Heart right ventricle (tissue), 16 donors: Measurements from ENCODE around the gene FYB1. TPM values are rescaled to one million over a fixed set of nuclear protein-coding genes. Genes with fewer than 3 reads are reported as not detected.

Source experiments
- ATAC-seq, 8 donors: fragments of 200-7000 bp; cut with Tn5 transposase; one replicate each; pipeline ENCODE4 v1.9.1; 2020; ENCODE audit warnings: mild to moderate bottlenecking in 8 of 8, moderate library complexity in 8 of 8, moderate number of reproducible peaks in 1 of 8
- DNase-seq, 2 donors: peaks; one replicate each; pipeline ENCODE4 v3.0.0-alpha.2; 2020
- H3K27ac ChIP-seq, 10 donors: fragments of 200-600 bp; sonication (generic) in 2 of 10; one replicate each; pipeline versions ENCODE4 v1.5.0 to v1.8.0; 2020 to 2022; ENCODE audit warnings: mild to moderate bottlenecking in 3 of 10
- H3K27me3 ChIP-seq, 7 donors: fragments of 200-600 bp; one replicate each; pipeline ENCODE4 v1.8.0; 2021 to 2022; ENCODE audit warnings: mild to moderate bottlenecking in 2 of 7
- H3K36me3 ChIP-seq, 9 donors: fragments of 200-600 bp; sonication (generic) in 1 of 9; one replicate each; pipeline versions ENCODE4 v1.5.0 to v1.8.0; 2020 to 2022; ENCODE audit warnings: mild to moderate bottlenecking in 2 of 9
- H3K4me1 ChIP-seq, 9 donors: fragments of 200-600 bp; sonication (generic) in 1 of 9; one replicate each; pipeline versions ENCODE4 v1.5.0 to v1.8.0; 2020 to 2022; ENCODE audit warnings: mild to moderate bottlenecking in 4 of 9
- H3K4me3 ChIP-seq, 10 donors: fragments of 200-600 bp; sonication (generic) in 2 of 10; one replicate each; pipeline versions ENCODE4 v1.5.0 to v1.8.0; 2020 to 2022; ENCODE audit warnings: mild to moderate bottlenecking in 7 of 10, moderate library complexity in 2 of 10
- H3K9me3 ChIP-seq, 11 donors: fragments of 200-600 bp in 10 of 11; sonication (generic) in 2 of 11; one replicate each; pipeline versions ENCODE4 v1.5.0 to v1.8.0; 2013 to 2022; ENCODE audit warnings: mild to moderate bottlenecking in 2 of 11, control low read depth in 1 of 11, moderate library complexity in 1 of 11
- WGBS, 2 donors: extraction: QIAGEN DNeasy Blood & Tissue Kit; methylation state at CpG; one replicate each; pipeline ENCODE4 v1.1.7; 2013; ENCODE audit warnings: inconsistent platforms in 1 of 2; 5-methylcytosine and 5-hydroxymethylcytosine counted together
- intact Hi-C, 10 donors: fragments of 100-400 bp; cut with DNase I; formaldehyde crosslinking; loops; one replicate each; pipeline versions ENCODE4 v1.11.1 to v1.14.2; 2022
- polyA plus RNA-seq, 2 donors: library from polyadenylated mRNA; stranded (reverse); fragments of 200-250 nt; gene quantifications; one replicate each; pipeline ENCODE4 v1.2.3, GENCODE V29; 2013
- total RNA-seq, 10 donors: library from RNA; stranded (reverse); fragmentation: NEBNext Ultra II Directional in 3 of 10; extraction: Animal tissue kit (Norgen Biotek cat#: 25700) in 3 of 10; gene quantifications; one replicate each; pipeline versions ENCODE4 v1.2.1 to v1.2.4, GENCODE V29; 2021 to 2023
- TF ChIP-seq, protein P1 (sequence below), 9 donors: fragments of 200-600 bp; sonication (generic) in 2 of 9; IDR thresholded peaks; one replicate each; pipeline versions ENCODE4 v1.5.0 to v1.8.0; 2021 to 2022; ENCODE audit warnings: antibody characterized with exemption in 9 of 9, mild to moderate bottlenecking in 5 of 9, moderate library complexity in 1 of 9
- donor health status: Arrhythmogenic right ventricular cardiomyopathy.
- donor health status: ischemic (EF 13 %, LVEDD 7.1; RV severe dilation, severe dysfunction).
- donor health status: healthy with polysubstance abuse.
- donor health status: DM: no; HTN: yes; CAD: no.
- donor health status: DM: no; HTN: no; CAD: no.
- donor health status: ischemic (EF 25% LVEDD 6.9; RV normal size, moderate dysfunction).
- donor health status: ischemic (EF 25% LVEDD 5.7; RV mildly dilated, moderate dysfunction).
- donor health status: healthy.
- donor health status: DM: yes; HTN: yes; CAD: no.
- donor health status: Ischemic cardiomyopathy.
- donor health status: ischemic (EF 35%, LVEDD 5.7; RV mildly dilated, moderate dysfunction).
- donor health status: nonischemic (EF 11% LVEDD 7.7; RV severe dilation, severe dysfunction).
- donor health status: DM: yes; HTN: yes; CAD: no.
- donor health status: PGD.
- donor health status: ischemic (EF 29% LVEDD 5.4; RV normal size, mild dysfunction).
- donor health status: nonischemic (EF 23%, LVEDD 6.1; RV moderate dilation, normal function).

Gene FYB1
- total and polyA plus RNA-seq, 12 donors: 0.61 to 33.8 (median 2.3) TPM

DNA sequence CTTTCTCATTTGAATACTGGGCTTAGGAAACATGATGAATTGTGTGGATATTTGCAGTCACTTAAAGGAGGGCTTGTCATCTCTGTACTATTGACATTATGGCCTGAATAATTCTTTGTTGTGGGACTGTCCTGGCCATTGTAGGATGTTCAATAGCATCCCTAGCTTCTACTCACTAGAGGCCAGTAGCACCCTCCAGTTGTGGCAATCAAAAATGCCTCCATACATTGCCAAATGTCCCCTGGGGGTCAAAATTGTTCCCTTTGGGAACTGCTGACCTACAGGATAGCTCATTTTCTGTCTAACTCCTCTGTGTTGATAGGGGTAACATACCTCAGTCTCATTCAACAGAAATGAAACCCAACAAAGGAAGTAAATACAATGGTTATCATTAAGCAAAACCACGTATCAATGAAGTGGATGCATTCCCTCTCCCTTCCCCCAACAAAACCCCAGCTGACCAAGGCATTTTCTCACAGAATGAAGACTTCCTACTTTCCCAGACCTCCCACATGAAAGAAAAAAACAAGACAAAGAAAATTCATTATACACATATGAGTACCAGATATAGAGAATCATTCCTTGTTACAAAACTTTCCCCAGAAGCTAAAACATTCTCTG is 18.1 kb downstream of the FYB1 start:
- DNase-seq (no peak), ATAC-seq (no peak)
- no peaks in the 10 kb centered on the region for H3K9me3 ChIP-seq
- intact Hi-C loops: no loop called here
- 69 to 74% methylated on average over 1 of the region's 1 CpG for WGBS, 2 donors
- TF ChIP-seq, protein P1, sequence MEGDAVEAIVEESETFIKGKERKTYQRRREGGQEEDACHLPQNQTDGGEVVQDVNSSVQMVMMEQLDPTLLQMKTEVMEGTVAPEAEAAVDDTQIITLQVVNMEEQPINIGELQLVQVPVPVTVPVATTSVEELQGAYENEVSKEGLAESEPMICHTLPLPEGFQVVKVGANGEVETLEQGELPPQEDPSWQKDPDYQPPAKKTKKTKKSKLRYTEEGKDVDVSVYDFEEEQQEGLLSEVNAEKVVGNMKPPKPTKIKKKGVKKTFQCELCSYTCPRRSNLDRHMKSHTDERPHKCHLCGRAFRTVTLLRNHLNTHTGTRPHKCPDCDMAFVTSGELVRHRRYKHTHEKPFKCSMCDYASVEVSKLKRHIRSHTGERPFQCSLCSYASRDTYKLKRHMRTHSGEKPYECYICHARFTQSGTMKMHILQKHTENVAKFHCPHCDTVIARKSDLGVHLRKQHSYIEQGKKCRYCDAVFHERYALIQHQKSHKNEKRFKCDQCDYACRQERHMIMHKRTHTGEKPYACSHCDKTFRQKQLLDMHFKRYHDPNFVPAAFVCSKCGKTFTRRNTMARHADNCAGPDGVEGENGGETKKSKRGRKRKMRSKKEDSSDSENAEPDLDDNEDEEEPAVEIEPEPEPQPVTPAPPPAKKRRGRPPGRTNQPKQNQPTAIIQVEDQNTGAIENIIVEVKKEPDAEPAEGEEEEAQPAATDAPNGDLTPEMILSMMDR (IDR thresholded peaks at IDR 0.05): no peak
- H3K27me3 ChIP-seq: peaks cover 0 to 14% (median 0%) of the 10 kb centered on the region in 7 donors
- peaks cover 0 to 78% (median 0%) of the 10 kb centered on the region in 9 donors for H3K4me1 ChIP-seq
- H3K4me3 ChIP-seq: peak overlapping the region in 1 of 10 donors; percentile 48
- H3K36me3 ChIP-seq: peaks cover 0 to 4% (median 0%) of the 10 kb centered on the region in 9 donors
- H3K27ac ChIP-seq: peak overlapping the region in 1 of 10 donors; percentile 81

DNA sequence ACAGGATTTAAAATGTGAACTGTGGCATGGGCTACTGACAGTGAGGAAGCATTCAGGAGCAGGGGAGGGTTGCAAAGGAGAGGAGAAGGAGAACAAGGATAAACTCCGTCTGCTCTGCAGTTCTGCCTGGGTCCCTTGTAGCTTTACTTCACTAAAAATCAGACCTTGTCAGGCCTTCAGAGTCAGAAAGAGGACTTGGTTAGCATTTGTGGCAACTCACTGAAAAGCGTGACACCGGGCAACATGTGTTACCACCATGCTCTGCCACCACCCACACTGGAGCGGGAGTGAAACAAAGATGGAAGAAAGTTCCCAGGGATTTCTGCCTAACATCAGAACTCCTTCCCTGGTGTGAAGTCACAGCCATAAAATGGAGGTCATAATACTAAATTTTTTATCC is 19.3 kb downstream of the FYB1 start:
- ATAC-seq: no peak
- intact Hi-C loops: no loop called here
- 89% methylated on average over 4 of the region's 4 CpGs for WGBS, 2 donors

DNA sequence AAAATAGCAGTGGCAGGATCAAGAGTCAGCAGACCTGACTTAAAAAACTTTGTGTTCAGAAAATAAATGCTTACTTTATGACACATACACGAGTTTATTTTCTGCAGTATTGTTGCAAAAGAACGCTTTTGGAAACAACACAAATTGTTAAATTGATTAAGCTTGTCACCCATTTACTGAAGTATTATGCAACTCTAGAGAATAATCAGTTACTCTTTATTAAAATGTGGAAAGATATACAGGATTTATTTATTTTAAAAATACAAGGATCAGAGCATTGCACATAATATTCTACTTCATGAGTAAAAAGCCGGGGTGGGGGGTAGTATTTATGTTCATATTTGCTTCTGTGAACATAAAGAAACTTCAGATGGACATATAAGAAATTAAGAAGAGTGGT is 20.0 kb downstream of the FYB1 start:
- 78 to 81% methylated on average over 3 of the region's 3 CpGs for WGBS, 2 donors
- no peak for DNase-seq
- no peaks in the 10 kb centered on the region for H3K9me3 ChIP-seq
- peak overlapping the region in 1 of 10 donors; percentile 48 for H3K4me3 ChIP-seq
- peaks cover 0 to 17% (median 0%) of the 10 kb centered on the region in 7 donors for H3K27me3 ChIP-seq
- H3K36me3 ChIP-seq: peaks cover 0 to 17% (median 0%) of the 10 kb centered on the region in 9 donors
- intact Hi-C loops: no loop called here
- TF ChIP-seq, protein P1 (IDR thresholded peaks at IDR 0.05): no peak
- H3K4me1 ChIP-seq: peaks cover 0 to 75% (median 0%) of the 10 kb centered on the region in 9 donors
- ATAC-seq: no peak
- peak overlapping the region in 1 of 10 donors; percentile 81 for H3K27ac ChIP-seq

More for the DNA sequence above, 19.3 kb downstream of the FYB1 start:
- DNase-seq: no peak
- Histone ChIP-seq H3K27ac (peak overlapping the region in 1 of 10 donors; percentile 81), H3K4me3 (peak overlapping the region in 1 of 10 donors; percentile 48), H3K27me3 (peaks cover 0 to 17% (median 0%) of the 10 kb centered on the region in 7 donors), H3K4me1 (peaks cover 0 to 75% (median 0%) of the 10 kb centered on the region in 9 donors), H3K36me3 (peaks cover 0 to 10% (median 0%) of the 10 kb centered on the region in 9 donors), H3K9me3 (no peaks in the 10 kb centered on the region)
- TF ChIP-seq, protein P1 (IDR thresholded peaks at IDR 0.05): no peak

DNA sequence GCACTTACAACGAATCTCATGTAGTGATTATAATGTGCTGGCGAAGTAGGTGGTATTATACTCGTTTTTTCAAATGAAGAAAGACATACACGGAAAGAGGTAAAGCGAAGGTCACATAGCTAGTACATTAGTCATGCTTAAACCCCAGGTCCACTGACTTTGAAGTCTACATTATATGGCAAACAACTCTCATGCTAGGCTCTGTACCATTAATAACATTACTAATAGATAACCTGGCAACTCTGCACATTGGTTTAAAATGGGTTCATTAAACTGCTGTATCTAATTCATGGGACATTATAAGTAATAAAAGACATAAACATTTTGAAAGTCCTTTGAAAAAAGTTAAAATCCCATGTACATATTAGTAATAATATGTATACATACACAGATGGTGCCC is 21.2 kb downstream of the FYB1 start:
- H3K27me3 ChIP-seq: peaks cover 0 to 21% (median 0%) of the 10 kb centered on the region in 7 donors
- no peaks in the 10 kb centered on the region for H3K9me3 ChIP-seq
- TF ChIP-seq, protein P1 (IDR thresholded peaks at IDR 0.05): no peak
- no peak for ATAC-seq
- peaks cover 0 to 18% (median 0%) of the 10 kb centered on the region in 9 donors for H3K36me3 ChIP-seq
- intact Hi-C loops: no loop called here
- H3K4me1 ChIP-seq: peaks cover 0 to 74% (median 0%) of the 10 kb centered on the region in 9 donors
- peak overlapping the region in 1 of 10 donors; percentile 81 for H3K27ac ChIP-seq
- no peak for DNase-seq
- H3K4me3 ChIP-seq: peak overlapping the region in 1 of 10 donors; percentile 48
- WGBS, 2 donors: 71 to 77% methylated on average over 5 of the region's 5 CpGs
